ENCODE measurements around the gene LRRC4C.

Gene LRRC4C

GRCh38 chr11:41459465-41460401 lies at the start of gene LRRC4C:
Gene LRRC4C, minus strand, starts transcription at chr11:41459652.
- no peak for DNase-seq (ENCODE audit: low read depth in 2 of 2)

GRCh38 chr11:41508121-41508520 lies 48.7 kb upstream of the LRRC4C start:
- no peak for DNase-seq (ENCODE audit: low read depth in 2 of 2)

GRCh38 chr11:41499429-41499828 lies 40.0 kb upstream of the LRRC4C start:
- no peak for DNase-seq (ENCODE audit: low read depth in 2 of 2)

GRCh38 chr11:41498726-41499125 lies 39.3 kb upstream of the LRRC4C start:
- no peak for DNase-seq (ENCODE audit: low read depth in 2 of 2)

- no peak for DNase-seq (ENCODE audit: low read depth in 2 of 2)
Measured at GRCh38 chr11:41497974-41498373, 38.5 kb upstream of the LRRC4C start.

- DNase-seq (ENCODE audit: low read depth in 2 of 2): no peak
Measured at GRCh38 chr11:41494716-41495115, 35.3 kb upstream of the LRRC4C start.

GRCh38 chr11:41486424-41486823 lies 27.0 kb upstream of the LRRC4C start:
- DNase-seq (ENCODE audit: low read depth in 2 of 2): no peak

- DNase-seq (ENCODE audit: low read depth in 2 of 2): no peak
Measured at GRCh38 chr11:41483956-41484355, 24.5 kb upstream of the LRRC4C start.

- DNase-seq (ENCODE audit: low read depth in 2 of 2): no peak
Measured at GRCh38 chr11:41479179-41479578, 19.7 kb upstream of the LRRC4C start.

GRCh38 chr11:41461057-41461681 lies 1.7 kb upstream of the LRRC4C start:
- no peak for DNase-seq (ENCODE audit: low read depth in 2 of 2)

- no peak for DNase-seq (ENCODE audit: low read depth in 2 of 2)
Measured at GRCh38 chr11:41458641-41459040, 811 bp downstream of the LRRC4C start.

GRCh38 chr11:41458154-41458553 lies 1.3 kb downstream of the LRRC4C start:
- DNase-seq (ENCODE audit: low read depth in 2 of 2): no peak

- DNase-seq (ENCODE audit: low read depth in 2 of 2): no peak
Measured at GRCh38 chr11:41457216-41458014, 2.0 kb downstream of the LRRC4C start.

- no peak for DNase-seq (ENCODE audit: low read depth in 2 of 2)
Measured at GRCh38 chr11:41456269-41456668, 3.2 kb downstream of the LRRC4C start.

- no peak for DNase-seq (ENCODE audit: low read depth in 2 of 2)
Measured at GRCh38 chr11:41451011-41451410, 8.4 kb downstream of the LRRC4C start.

- DNase-seq (ENCODE audit: low read depth in 2 of 2): no peak
Measured at GRCh38 chr11:41449483-41450050, 9.9 kb downstream of the LRRC4C start.

GRCh38 chr11:41446566-41446965 lies 12.9 kb downstream of the LRRC4C start:
- no peak for DNase-seq (ENCODE audit: low read depth in 2 of 2)

GRCh38 chr11:41446107-41446506 lies 13.3 kb downstream of the LRRC4C start:
- no peak for DNase-seq (ENCODE audit: low read depth in 2 of 2)

GRCh38 chr11:41437006-41437490 lies 22.4 kb downstream of the LRRC4C start:
- no peak for DNase-seq (ENCODE audit: low read depth in 2 of 2)

GRCh38 chr11:41435531-41435930 lies 23.9 kb downstream of the LRRC4C start:
- DNase-seq (ENCODE audit: low read depth in 2 of 2): no peak

- DNase-seq (ENCODE audit: low read depth in 2 of 2): no peak
Measured at GRCh38 chr11:41431784-41432183, 27.7 kb downstream of the LRRC4C start.

- DNase-seq (ENCODE audit: low read depth in 2 of 2): no peak
Measured at GRCh38 chr11:41419901-41420300, 39.6 kb downstream of the LRRC4C start.
